GM23338 (cell line): ENCODE data around the gene C19orf81.

Source experiments
- CREB1 ChIP-seq: fragments of 250-450 bp; sonication (Bioruptor Pico); IDR thresholded peaks from 2 replicates; pipeline ENCODE4 v1.5.0; 2020; ENCODE audit warnings: low read depth, mild to moderate bottlenecking, moderate library complexity
- CTCF ChIP-seq, 2 experiments: fragments of 200-600 bp in 1 of 2; sonication (generic) in 1 of 2; conservative IDR thresholded peaks; 2 replicates each; pipeline versions ENCODE4 v1.5.1 to v1.6.1; 2016 to 2017; ENCODE audit warnings: antibody characterized with exemption in 2 of 2, low read depth in 2 of 2, mild to moderate bottlenecking in 2 of 2, moderate library complexity in 1 of 2
- ETS1 ChIP-seq: IDR thresholded peaks from 2 replicates; pipeline ENCODE4 v1.6.1; 2016; ENCODE audit warnings: antibody characterized with exemption
- EZH2 ChIP-seq: fragments of 200-600 bp; sonication (generic); IDR thresholded peaks from one replicate; pipeline ENCODE4 v1.8.0; 2017; ENCODE audit warnings: antibody characterized with exemption, mild to moderate bottlenecking, low read depth; ENCODE audit not compliant: unreplicated experiment
- EZH2phosphoT487 ChIP-seq: fragments of 200-600 bp; sonication (generic); IDR thresholded peaks from one replicate; pipeline ENCODE4 v1.8.1; 2018; ENCODE audit warnings: antibody characterized with exemption; ENCODE audit not compliant: unreplicated experiment
- JUNB ChIP-seq: IDR thresholded peaks from one replicate; pipeline ENCODE4 v1.6.1; 2016; ENCODE audit warnings: antibody characterized with exemption; ENCODE audit not compliant: unreplicated experiment
- POLR2AphosphoS5 ChIP-seq: IDR thresholded peaks from 2 replicates; pipeline ENCODE4 v1.6.1; 2016; ENCODE audit warnings: antibody characterized with exemption, low read depth
- REST ChIP-seq: IDR thresholded peaks from one replicate; pipeline ENCODE4 v1.6.1; 2018; ENCODE audit warnings: antibody characterized with exemption; ENCODE audit not compliant: unreplicated experiment
- STAT1 ChIP-seq: IDR thresholded peaks from one replicate; pipeline ENCODE4 v1.6.1; 2016; ENCODE audit warnings: antibody characterized with exemption; ENCODE audit not compliant: unreplicated experiment
- ZNF114 ChIP-seq: fragments of 250-450 bp; sonication (Bioruptor Pico); IDR thresholded peaks from 2 replicates; pipeline ENCODE4 v1.5.0; 2020; ENCODE audit warnings: mild to moderate bottlenecking, moderate library complexity
- ZNF462 ChIP-seq: fragments of 250-450 bp; sonication (Bioruptor Pico); IDR thresholded peaks from 2 replicates; pipeline ENCODE4 v1.5.0; 2020; ENCODE audit warnings: mild to moderate bottlenecking, moderate library complexity

- TF ChIP-seq CTCF (conservative IDR thresholded peaks at IDR 0.05; ENCODE audit: low read depth in 2 of 2) (no peak), EZH2phosphoT487 (no peak), EZH2 (no peak), POLR2AphosphoS5 (peak; percentile 73), JUNB (no peak), ETS1 (no peak), STAT1 (no peak), REST (no peak), CREB1 (CRISPR knock-in tag) (no peak), ZNF462 (CRISPR knock-in tag) (no peak), ZNF114 (no peak)
Observed at GRCh38 chr19:50658441-50659317, 9.4 kb downstream of the C19orf81 start.
